ENCODE results near the gene SP100.
"Not testable (repeated sequence)": the region's sequence is repeated elsewhere in the genome, so short reads cannot be mapped to it uniquely, and the experiment has no call there.

Gene SP100

GRCh38 chr2:230459216-230459615 lies 43.2 kb downstream of the SP100 start:
- DNase-seq (ENCODE audit: low spot score) = no peak

GRCh38 chr2:230471074-230471473 lies 55.1 kb downstream of the SP100 start:
- DNase-seq (ENCODE audit: low spot score) = no peak

- DNase-seq (ENCODE audit: low spot score) = no peak
Observed at GRCh38 chr2:230472621-230473018, 56.6 kb downstream of the SP100 start.

DNA sequence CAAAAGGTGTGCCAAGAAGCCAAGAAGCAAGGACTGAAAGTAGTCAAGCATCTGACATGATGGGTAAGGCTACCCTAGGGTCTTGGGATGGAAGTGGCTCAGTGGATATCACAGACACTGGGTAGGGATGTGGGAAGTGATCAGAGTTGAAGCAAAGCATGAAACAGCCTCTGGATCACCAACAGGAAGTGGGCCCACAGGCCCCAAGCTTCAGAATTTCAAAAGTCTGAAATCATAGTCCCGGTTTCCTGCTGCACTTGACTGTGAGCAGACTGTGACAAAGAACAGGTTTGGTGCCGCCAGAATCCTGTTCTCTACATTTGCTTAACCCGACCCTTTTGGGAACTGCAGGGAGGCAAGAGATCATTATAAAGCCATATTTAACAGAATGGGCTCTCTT lies 57.4 kb downstream of the SP100 start:
- no peak for DNase-seq (ENCODE audit: low spot score)

- DNase-seq (ENCODE audit: low spot score) = no peak
Observed at GRCh38 chr2:230475143-230475542, 59.1 kb downstream of the SP100 start.

DNA sequence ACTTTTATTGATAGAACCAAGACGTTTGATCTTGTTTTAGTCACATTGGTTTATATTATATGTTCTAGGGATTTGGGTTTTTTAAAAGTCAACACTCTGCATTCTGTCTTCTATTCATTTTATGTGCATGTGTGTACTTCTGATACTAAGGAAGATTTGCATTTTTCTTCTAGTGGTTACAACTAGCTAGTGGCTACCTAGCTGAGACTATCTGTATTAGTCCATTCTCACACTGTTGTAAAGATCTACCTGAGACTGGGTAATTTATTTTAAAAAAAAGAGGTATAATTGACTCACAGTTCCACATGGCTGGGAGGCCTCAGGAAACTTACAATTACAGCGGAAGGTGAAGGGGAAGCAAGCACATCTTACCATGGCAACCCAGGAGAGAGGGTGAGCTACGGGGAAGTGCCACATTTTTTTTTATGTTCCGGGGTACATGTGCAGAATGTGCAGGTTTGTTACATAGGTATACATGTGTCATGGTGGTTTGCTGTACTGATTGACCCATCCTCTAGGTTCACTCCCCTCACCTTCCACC lies 69.9 kb downstream of the SP100 start:
- DNase-seq (ENCODE audit: low spot score) = no peak

GRCh38 chr2:230491219-230491618 lies 75.2 kb downstream of the SP100 start:
- DNase-seq (ENCODE audit: low spot score) = not testable (repeated sequence)

DNA sequence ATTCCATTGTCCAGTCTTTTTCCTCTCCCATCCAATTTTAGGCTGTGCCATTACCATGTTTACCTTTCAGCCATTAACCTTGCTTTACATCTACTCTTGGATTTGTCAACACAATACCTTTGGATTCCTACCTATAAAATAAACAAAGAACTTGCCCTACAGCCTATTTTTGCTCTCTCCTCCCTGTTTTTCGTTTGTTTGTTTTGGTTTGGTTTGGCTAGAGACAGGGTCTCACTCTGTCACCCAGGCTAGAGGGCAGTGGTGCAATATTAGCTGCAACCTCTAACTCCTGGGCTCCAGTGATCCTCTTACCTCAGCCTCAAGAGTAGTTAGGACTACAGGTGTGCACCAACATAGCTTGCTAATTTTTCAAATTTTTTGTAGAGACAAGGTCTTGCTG lies 76.1 kb downstream of the SP100 start:
- DNase-seq (ENCODE audit: low spot score) = no peak

GRCh38 chr2:230494980-230495379 lies 79.0 kb downstream of the SP100 start:
- DNase-seq (ENCODE audit: low spot score) = no peak

GRCh38 chr2:230496891-230497290 lies 80.9 kb downstream of the SP100 start:
- DNase-seq (ENCODE audit: low spot score) = no peak

DNA sequence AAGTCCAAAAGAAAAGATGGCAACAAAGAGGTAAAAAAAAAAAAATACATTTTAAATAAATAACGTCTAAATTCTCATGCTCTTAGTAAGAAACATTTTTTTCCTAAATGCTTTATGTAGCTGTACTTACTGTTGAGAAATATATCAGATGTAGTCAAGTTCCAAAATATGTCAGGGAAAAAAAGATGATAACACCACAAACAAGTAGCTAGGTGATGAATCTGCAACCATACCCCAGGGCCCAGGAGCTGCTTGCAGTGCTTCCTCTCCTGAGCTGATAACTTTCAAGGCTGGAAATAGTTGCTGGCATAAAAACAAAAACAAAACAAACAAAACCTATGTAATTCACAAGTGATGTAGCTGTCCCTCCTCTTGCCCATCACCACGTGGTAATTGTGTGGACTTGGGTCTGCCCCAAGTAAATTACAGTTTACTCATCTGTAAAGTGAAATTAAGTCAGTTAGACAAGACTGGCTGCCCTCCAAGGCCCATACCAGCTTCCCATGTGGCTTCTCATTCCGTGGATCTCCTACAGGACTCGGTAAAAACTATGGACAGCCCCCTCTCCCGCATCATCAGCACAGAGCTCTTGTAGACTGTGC lies 82.6 kb downstream of the SP100 start:
- no peak for DNase-seq (ENCODE audit: low spot score)

GRCh38 chr2:230502593-230502992 lies 86.6 kb downstream of the SP100 start:
- DNase-seq (ENCODE audit: low spot score) = no peak

DNA sequence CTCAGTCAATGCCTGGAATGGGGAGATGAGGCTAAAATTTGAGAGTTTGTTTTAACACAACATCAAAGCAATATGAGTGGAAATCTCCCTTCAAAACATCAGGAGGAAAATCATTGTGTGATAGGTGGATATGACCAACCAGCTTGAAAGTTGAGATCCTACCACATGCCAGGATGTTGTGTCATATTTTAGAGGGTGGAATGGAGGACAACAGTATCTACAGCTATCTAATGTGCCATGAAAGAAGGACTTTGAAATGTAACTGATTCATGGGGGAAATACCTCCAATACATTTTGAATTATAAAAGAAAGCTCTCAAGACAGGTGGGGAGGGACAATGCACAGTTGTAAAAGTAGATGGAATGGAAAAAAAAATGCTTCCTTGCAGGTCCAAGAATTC lies 87.8 kb downstream of the SP100 start:
- no peak for DNase-seq (ENCODE audit: low spot score)

GRCh38 chr2:230505162-230505561 lies 89.2 kb downstream of the SP100 start:
- no peak for DNase-seq (ENCODE audit: low spot score)

- DNase-seq (ENCODE audit: low spot score) = no peak
Observed at GRCh38 chr2:230512955-230513748, 97.2 kb downstream of the SP100 start.

- DNase-seq (ENCODE audit: low spot score) = no peak
Observed at GRCh38 chr2:230520061-230520874, 104.3 kb downstream of the SP100 start.

DNA sequence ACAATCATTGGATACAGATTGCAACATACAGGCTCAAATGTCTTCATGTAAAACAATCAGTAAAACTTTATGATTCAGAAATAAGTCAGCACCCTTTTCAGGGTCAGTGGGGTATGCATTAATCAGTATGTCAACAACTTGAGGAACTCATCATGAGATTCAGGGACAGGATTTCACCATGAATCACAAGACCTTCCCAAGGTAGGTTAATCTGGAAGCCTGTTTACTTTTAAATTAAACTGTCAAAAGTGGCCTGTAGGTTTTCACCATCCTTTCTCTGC lies 104.8 kb downstream of the SP100 start:
- no peak for DNase-seq (ENCODE audit: low spot score)

GRCh38 chr2:230521386-230521785 lies 105.4 kb downstream of the SP100 start:
- no peak for DNase-seq (ENCODE audit: low spot score)

- DNase-seq (ENCODE audit: low spot score) = no peak
Observed at GRCh38 chr2:230525682-230526081, 109.7 kb downstream of the SP100 start.

- no peak for DNase-seq (ENCODE audit: low spot score)
Observed at GRCh38 chr2:230537531-230537976, 121.6 kb downstream of the SP100 start.

- no peak for DNase-seq (ENCODE audit: low spot score)
Observed at GRCh38 chr2:230540332-230540731, 124.3 kb downstream of the SP100 start.

DNA sequence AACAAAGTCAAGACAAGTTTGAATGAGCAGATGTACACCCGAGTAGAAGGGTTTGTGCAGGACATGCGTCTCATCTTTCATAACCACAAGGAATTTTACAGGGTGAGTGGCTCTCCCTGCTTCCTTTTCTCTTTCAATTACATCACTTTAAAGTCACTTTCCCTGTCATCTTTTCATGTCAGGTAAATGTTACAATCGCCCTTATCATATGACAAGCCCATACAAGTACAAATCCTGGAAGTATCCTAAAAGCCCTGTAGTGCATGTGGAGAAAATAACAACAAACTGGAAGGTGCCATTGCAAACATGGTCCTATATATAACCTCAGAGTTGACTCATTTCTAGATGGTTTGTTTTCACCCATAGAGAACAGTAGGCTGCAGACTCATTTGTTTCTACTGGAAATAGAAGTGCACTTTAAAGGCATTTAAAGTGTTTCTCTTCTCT lies 126.0 kb downstream of the SP100 start:
- DNase-seq (ENCODE audit: low spot score) = no peak

GRCh38 chr2:230542751-230543150 lies 126.8 kb downstream of the SP100 start:
- DNase-seq (ENCODE audit: low spot score) = no peak
